Measurements from ENCODE around the gene RNF207. TPM values are rescaled to one million over a fixed set of nuclear protein-coding genes. Genes with fewer than 3 reads are reported as not detected.

The RNF207 gene
- total and polyA plus RNA-seq, 2 of the 13 experiments (the other 11 are each of a cell fraction or from before 2014, with no cell fraction given), result 9.8 to 15.9 TPM

GRCh38 chr1:6245086-6245868, 39.4 kb downstream of the RNF207 start (continued):
- peak; percentile 98 for TF ChIP-seq PBX3 (CRISPR knock-in tag; IDR thresholded peaks at IDR 0.05; ENCODE audit: borderline replicate concordance)
- 0 out of 2 replicates have a peak, but pooled peaks have one; percentile 94 for TF ChIP-seq ZNF577 (CRISPR knock-in tag; IDR thresholded peaks at IDR 0.05; ENCODE audit: borderline replicate concordance, low read depth)
- peak; percentile 99 for TF ChIP-seq ZNF766 (CRISPR knock-in tag; IDR thresholded peaks at IDR 0.05; ENCODE audit: borderline replicate concordance)
- peak; percentile 100 for TF ChIP-seq NFKB2 (CRISPR knock-in tag; IDR thresholded peaks at IDR 0.05; ENCODE audit: borderline replicate concordance)
- peak; percentile 79 for TF ChIP-seq ZBTB2 (CRISPR knock-in tag; IDR thresholded peaks at IDR 0.05; ENCODE audit: low read depth)
- TF ChIP-seq THYN1 (CRISPR knock-in tag; IDR thresholded peaks at IDR 0.05; ENCODE audit: borderline replicate concordance, low read depth), result 0 out of 2 replicates have a peak, but pooled peaks have one; percentile 44
- 0 out of 2 replicates have a peak, but pooled peaks have one; percentile 33 for TF ChIP-seq ZSCAN29 (CRISPR knock-in tag; conservative IDR thresholded peaks at IDR 0.05)
- peak; percentile 97; the same call in 1 of the 2 replicates for TF ChIP-seq ZNF75D (CRISPR knock-in tag; IDR thresholded peaks at IDR 0.05; ENCODE audit: borderline replicate concordance)
- TF ChIP-seq ZBTB44 (CRISPR knock-in tag; IDR thresholded peaks at IDR 0.05), result peak; percentile 99
- no peak for TF ChIP-seq RBM39 (IDR thresholded peaks at IDR 0.05; ENCODE audit: low read depth, low read length, poor library complexity, severe bottlenecking)
- peak; percentile 97 for TF ChIP-seq UBTF (CRISPR knock-in tag; IDR thresholded peaks at IDR 0.05)
- peak; percentile 90 for TF ChIP-seq ZNF12 (CRISPR knock-in tag; IDR thresholded peaks at IDR 0.05)
- TF ChIP-seq MLLT10 (CRISPR knock-in tag; IDR thresholded peaks at IDR 0.05), result no peak
- peak; percentile 86 for TF ChIP-seq GABPB1 (CRISPR knock-in tag; IDR thresholded peaks at IDR 0.05)
- peak; percentile 77; the same call in 1 of the 2 replicates for TF ChIP-seq ZKSCAN5 (CRISPR knock-in tag; IDR thresholded peaks at IDR 0.05)
- no peak for TF ChIP-seq GTF2F1 (IDR thresholded peaks at IDR 0.05; ENCODE audit: low read length)
- TF ChIP-seq MLX (CRISPR knock-in tag; IDR thresholded peaks at IDR 0.05), result peak; percentile 71; the same call in 1 of the 2 replicates
- peak; percentile 54; the same call in 1 of the 2 replicates for TF ChIP-seq HMG20A (CRISPR knock-in tag; IDR thresholded peaks at IDR 0.05; ENCODE audit: borderline replicate concordance)
- no peak for TF ChIP-seq ARID3A (IDR thresholded peaks at IDR 0.05; ENCODE audit: low read depth, low read length)
